HG03439 (cell line): ENCODE data around the gene IFT20.
"Not testable (repeated sequence)": the region's sequence is repeated elsewhere in the genome, so short reads cannot be mapped to it uniquely, and the experiment has no call there.

Experiments used
- ATAC-seq: cut with Tn5 transposase; IDR thresholded peaks from one replicate; pipeline ENCODE4 v1.9.1; 2021; ENCODE audit warnings: mild to moderate bottlenecking, moderate library complexity; ENCODE audit not compliant: unreplicated experiment

IFT20 gene

GRCh38 chr17:28317099-28317965 lies 17.9 kb downstream of the IFT20 start:
- ATAC-seq, result no peak

GRCh38 chr17:28315846-28316705 lies 19.2 kb downstream of the IFT20 start:
- ATAC-seq, result no peak

DNA sequence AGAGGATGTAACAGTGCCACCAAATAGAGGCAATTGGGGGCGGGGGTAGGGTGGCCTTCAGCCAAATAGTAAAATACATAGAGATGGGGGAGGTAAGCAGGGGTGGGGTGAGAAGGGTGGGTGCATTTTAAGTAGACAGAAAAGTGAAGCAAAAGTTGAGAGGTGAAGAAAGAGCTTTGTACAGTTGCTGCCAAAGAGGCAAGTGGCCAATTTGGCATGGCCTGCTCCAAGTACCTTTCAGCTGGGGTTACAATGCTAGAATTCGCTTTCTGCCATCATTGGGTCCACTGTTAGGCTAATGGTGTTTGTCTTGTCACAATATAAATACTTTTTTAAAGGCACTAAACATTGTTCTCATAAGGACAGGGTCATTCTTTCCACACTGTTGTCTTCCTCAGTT lies 21.4 kb downstream of the IFT20 start:
- ATAC-seq, result no peak

GRCh38 chr17:28306954-28307401 lies 28.3 kb downstream of the IFT20 start:
- ATAC-seq, result no peak

GRCh38 chr17:28298449-28298848 lies 36.8 kb downstream of the IFT20 start:
- ATAC-seq, result no peak

- ATAC-seq, result no peak
Observed at GRCh38 chr17:28295677-28296578, 39.3 kb downstream of the IFT20 start.

DNA sequence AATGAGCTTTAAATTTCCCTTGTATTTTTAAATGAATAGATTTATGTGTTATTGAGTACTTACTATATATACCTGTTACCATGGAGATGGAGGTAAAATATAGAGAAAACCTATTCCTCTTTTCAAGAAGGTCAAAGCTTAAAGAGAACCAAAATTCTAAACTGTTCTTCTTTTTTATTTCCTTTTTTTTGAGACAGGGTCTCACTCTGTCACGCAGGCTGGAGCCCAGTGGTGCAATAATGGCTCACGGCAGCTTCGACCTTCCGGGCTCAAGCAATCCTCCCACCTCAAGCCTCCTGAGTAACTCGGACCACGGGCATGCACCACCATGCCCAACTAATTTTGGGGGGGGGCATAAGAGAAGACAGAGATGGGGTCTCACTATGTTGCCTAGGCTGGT lies 41.3 kb downstream of the IFT20 start:
- ATAC-seq, result no peak

DNA sequence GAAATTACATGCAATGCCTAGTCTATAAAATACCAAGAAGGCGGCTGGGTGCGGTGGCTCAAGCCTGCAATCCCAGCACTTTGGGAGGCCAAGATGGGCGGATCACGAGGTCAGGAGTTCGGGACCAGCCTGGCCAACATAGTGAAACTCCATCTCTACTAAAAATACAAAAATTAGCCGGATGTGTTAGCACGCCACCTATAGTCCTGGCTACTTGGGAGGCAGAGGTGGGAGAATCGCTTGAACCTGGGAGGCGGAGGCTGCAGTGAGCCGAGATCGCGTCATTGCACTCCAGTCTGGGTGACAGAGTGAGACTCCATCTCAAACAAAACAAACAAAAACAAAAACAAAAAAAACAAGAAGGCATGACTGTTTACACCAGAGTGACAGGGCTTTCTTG lies 42.4 kb downstream of the IFT20 start:
- ATAC-seq, result not testable (repeated sequence)

- ATAC-seq, result no peak
Observed at GRCh38 chr17:28291780-28292330, 43.4 kb downstream of the IFT20 start.

DNA sequence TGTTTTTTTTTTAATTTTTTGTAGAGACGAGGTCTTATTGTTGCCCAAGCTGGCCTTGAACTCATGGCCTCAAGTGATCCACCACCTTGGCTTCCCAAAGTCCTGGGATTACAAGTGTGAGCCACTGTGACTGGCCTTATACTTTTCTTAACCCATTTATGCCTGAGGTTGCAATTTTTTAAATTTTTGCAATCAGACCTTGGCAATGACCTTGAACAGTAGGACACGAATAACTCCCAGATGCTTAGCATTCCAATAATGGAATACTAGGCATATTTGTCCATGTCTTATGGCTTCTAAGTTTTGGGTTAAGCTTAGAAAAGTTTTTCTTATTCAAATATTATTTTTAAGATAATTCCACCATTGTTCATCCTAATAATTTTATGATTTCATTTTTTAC lies 44.6 kb downstream of the IFT20 start:
- ATAC-seq, result no peak

GRCh38 chr17:28285965-28286364 lies 49.3 kb downstream of the IFT20 start:
- no peak for ATAC-seq

DNA sequence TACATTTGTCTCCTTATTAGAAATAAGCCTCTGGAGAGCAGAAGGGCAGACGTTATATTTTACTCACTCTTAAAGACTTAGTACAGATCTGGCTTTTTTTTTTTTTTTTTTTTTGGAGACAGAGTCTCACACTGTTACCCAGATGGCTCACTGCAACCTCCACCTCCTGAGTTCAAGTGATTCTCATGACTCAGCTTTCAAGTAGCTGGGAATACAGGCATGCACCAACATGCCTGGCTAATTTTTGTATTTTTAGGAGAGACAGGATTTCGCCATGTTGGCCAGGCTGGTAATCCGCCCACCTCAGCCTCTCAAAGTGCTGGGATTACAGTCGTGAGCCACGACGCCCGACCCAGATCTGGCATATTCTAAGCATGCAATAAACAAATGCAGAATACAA lies 52.7 kb downstream of the IFT20 start:
- ATAC-seq, result no peak

GRCh38 chr17:28280826-28281225 lies 54.4 kb downstream of the IFT20 start:
- ATAC-seq, result no peak

GRCh38 chr17:28279411-28279810 lies 55.9 kb downstream of the IFT20 start:
- ATAC-seq, result no peak
